DND-41 (cell line): ENCODE results near the gene PHLDB3.

ENCODE experiments used
- ATAC-seq: fragments of 200-7000 bp; cut with Tn5 transposase; 3 replicates; pipeline ENCODE4 v1.9.1; 2021; ENCODE audit warnings: low read depth; ENCODE audit not compliant: insufficient read depth
- DNase-seq: peaks from one replicate; pipeline ENCODE4 v3.0.0-alpha.2; 2020
- H2AFZ ChIP-seq: 2 replicates; pipeline ENCODE4 v1.6.0; 2012; ENCODE audit warnings: low read depth, low read length
- H3K27ac ChIP-seq: 2 replicates; pipeline ENCODE4 v1.5.1; 2012; ENCODE audit warnings: low read length, inconsistent platforms
- H3K27me3 ChIP-seq: fragments of 200-600 bp; sonication (generic); 2 replicates; pipeline ENCODE4 v1.6.0; 2012; ENCODE audit warnings: low read length, mild to moderate bottlenecking, inconsistent platforms; ENCODE audit not compliant: insufficient read depth, poor library complexity
- H3K36me3 ChIP-seq: 2 replicates; pipeline ENCODE4 v1.5.1; 2012; ENCODE audit warnings: low read length, inconsistent platforms; ENCODE audit not compliant: insufficient read depth
- H3K4me1 ChIP-seq: 2 replicates; pipeline ENCODE4 v1.5.1; 2012; ENCODE audit warnings: mild to moderate bottlenecking, low read length; ENCODE audit not compliant: insufficient read depth
- H3K4me2 ChIP-seq: 2 replicates; pipeline ENCODE4 v1.6.0; 2012; ENCODE audit warnings: mild to moderate bottlenecking, moderate library complexity, low read length, inconsistent platforms; ENCODE audit not compliant: insufficient read depth
- H3K4me3 ChIP-seq, 2 experiments: fragments of 200-600 bp in 1 of 2; shearing (Covaris generic) in 1 of 2; 2 replicates each; pipeline ENCODE4 v1.5.1; 2012 to 2016; ENCODE audit warnings: inconsistent platforms in 2 of 2, low read length in 2 of 2, mild to moderate bottlenecking in 2 of 2, low read depth in 1 of 2, moderate library complexity in 1 of 2
- H3K79me2 ChIP-seq: 2 replicates; pipeline ENCODE4 v1.6.0; 2012; ENCODE audit warnings: low read length, inconsistent platforms; ENCODE audit not compliant: insufficient read depth
- H3K9ac ChIP-seq: 2 replicates; pipeline ENCODE4 v1.6.0; 2012; ENCODE audit warnings: low read depth, mild to moderate bottlenecking, inconsistent platforms, low read length, moderate library complexity
- H3K9me3 ChIP-seq: 2 replicates; pipeline ENCODE4 v1.5.1; 2012; ENCODE audit warnings: low read length, moderate library complexity, mild to moderate bottlenecking, inconsistent platforms; ENCODE audit not compliant: insufficient read depth, severe bottlenecking
- H4K20me1 ChIP-seq: 2 replicates; pipeline ENCODE4 v1.6.0; 2012; ENCODE audit warnings: low read length; ENCODE audit not compliant: insufficient read depth
- CTCF ChIP-seq: IDR thresholded peaks from 2 replicates; pipeline ENCODE4 v1.5.1; 2012; ENCODE audit warnings: borderline replicate concordance, low read length, moderate library complexity, mild to moderate bottlenecking; ENCODE audit not compliant: poor library complexity, severe bottlenecking; ENCODE audit errors: extremely low read depth
- EZH2 ChIP-seq: IDR thresholded peaks from 3 replicates; pipeline ENCODE4 v1.6.1; 2012; ENCODE audit warnings: borderline replicate concordance, low read depth, mild to moderate bottlenecking, moderate library complexity, low read length, inconsistent platforms; ENCODE audit not compliant: severe bottlenecking

Gene PHLDB3

GRCh38 chr19:43476606-43477005 is 27.9 kb downstream of the PHLDB3 start:
- Histone ChIP-seq H3K4me3 (no peak overlapping the region), H3K4me1 (no peaks in the 10 kb centered on the region), H3K79me2 (no peaks in the 10 kb centered on the region), H2AFZ (no peak overlapping the region), H3K4me2 (no peak overlapping the region), H4K20me1 (no peaks in the 10 kb centered on the region), H3K36me3 (no peaks in the 10 kb centered on the region), H3K27me3 (no peaks in the 10 kb centered on the region), H3K27ac (no peak overlapping the region), H3K9ac (no peak overlapping the region), H3K9me3 (no peaks in the 10 kb centered on the region)
- TF ChIP-seq EZH2 (no peak), CTCF (no peak)
- ATAC-seq = no peak
- DNase-seq = no peak

- Histone ChIP-seq H3K9me3 (no peaks in the 10 kb centered on the region), H3K4me2 (no peak overlapping the region), H2AFZ (no peak overlapping the region), H3K9ac (no peak overlapping the region), H3K79me2 (no peaks in the 10 kb centered on the region), H3K27me3 (no peaks in the 10 kb centered on the region), H4K20me1 (no peaks in the 10 kb centered on the region), H3K4me1 (no peaks in the 10 kb centered on the region), H3K4me3 (no peak overlapping the region), H3K27ac (no peak overlapping the region), H3K36me3 (no peaks in the 10 kb centered on the region)
- TF ChIP-seq CTCF = no peak
- no peak for TF ChIP-seq EZH2
- no peak for DNase-seq
- ATAC-seq = no peak
Observed at GRCh38 chr19:43474986-43475705, 29.4 kb downstream of the PHLDB3 start.

GRCh38 chr19:43474487-43474886 is 30.1 kb downstream of the PHLDB3 start:
- H3K4me2 ChIP-seq = no peak overlapping the region
- TF ChIP-seq CTCF = no peak
- TF ChIP-seq EZH2 = no peak
- H3K4me1 ChIP-seq = peaks cover 1% of the 10 kb centered on the region
- no peak overlapping the region for H2AFZ ChIP-seq
- DNase-seq (no peak), ATAC-seq (no peak)
- no peaks in the 10 kb centered on the region for H4K20me1 ChIP-seq
- H3K27me3 ChIP-seq = no peaks in the 10 kb centered on the region
- H3K36me3 ChIP-seq = no peaks in the 10 kb centered on the region
- H3K79me2 ChIP-seq = no peaks in the 10 kb centered on the region
- no peak overlapping the region for H3K4me3 ChIP-seq
- H3K9ac ChIP-seq = no peak overlapping the region
- H3K27ac ChIP-seq = no peak overlapping the region
- no peaks in the 10 kb centered on the region for H3K9me3 ChIP-seq

GRCh38 chr19:43471091-43471490 is 33.5 kb downstream of the PHLDB3 start:
- Histone ChIP-seq H3K4me2 (no peak overlapping the region), H3K36me3 (no peaks in the 10 kb centered on the region), H2AFZ (no peak overlapping the region), H3K27ac (no peak overlapping the region), H3K4me1 (peaks cover 10% of the 10 kb centered on the region), H4K20me1 (no peaks in the 10 kb centered on the region), H3K9ac (no peak overlapping the region), H3K4me3 (no peak overlapping the region), H3K79me2 (no peaks in the 10 kb centered on the region), H3K9me3 (no peaks in the 10 kb centered on the region), H3K27me3 (no peaks in the 10 kb centered on the region)
- ATAC-seq (no peak), DNase-seq (no peak)
- no peak for TF ChIP-seq EZH2
